Suppressor macrophage treated with lipopolysaccharide for 4 hours (primary cell): ENCODE results near the gene HOGA1.

Experiments used
- DNase-seq: peaks from one replicate; pipeline ENCODE4 v3.0.0-alpha.2; 2020

Gene HOGA1

DNA sequence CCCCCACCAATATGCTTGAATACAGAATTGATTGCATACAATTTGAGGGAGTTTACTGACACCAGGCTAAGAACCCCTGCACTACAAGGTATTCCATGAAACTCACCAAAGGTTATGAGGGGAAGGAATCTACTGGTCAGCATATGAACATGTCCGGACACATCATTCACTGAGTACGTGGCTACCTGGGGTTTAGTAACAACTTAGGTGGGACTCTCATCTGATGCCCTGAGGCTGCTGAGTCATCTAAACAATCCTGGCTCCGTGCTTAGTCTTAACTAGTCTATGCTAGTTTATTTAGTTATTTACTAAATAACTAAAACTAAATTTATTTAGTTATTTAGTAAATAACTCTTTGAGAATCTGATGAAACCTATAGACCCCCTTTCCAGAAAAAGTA, 67.6 kb downstream of the HOGA1 start:
- no peak for DNase-seq

DNA sequence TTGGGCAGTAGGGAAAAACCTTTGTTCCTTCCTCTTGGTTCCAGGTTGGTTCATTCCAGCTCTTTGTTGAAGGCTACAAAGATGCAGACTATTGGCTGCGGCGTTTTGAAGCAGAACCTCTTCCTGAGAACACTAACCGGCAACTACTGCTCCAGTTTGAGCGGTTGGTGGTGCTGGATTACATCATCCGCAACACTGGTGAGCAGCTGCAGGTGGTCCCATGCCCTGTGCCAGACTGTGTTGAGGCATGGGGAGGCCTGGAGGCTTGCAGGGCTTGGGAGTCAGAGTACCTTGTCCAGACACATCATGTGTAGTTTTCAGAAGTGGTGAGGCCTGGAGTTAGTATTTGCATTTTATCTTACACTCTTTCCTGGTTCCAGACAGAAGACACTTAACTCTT, 72.6 kb downstream of the HOGA1 start:
- no peak for DNase-seq

DNA sequence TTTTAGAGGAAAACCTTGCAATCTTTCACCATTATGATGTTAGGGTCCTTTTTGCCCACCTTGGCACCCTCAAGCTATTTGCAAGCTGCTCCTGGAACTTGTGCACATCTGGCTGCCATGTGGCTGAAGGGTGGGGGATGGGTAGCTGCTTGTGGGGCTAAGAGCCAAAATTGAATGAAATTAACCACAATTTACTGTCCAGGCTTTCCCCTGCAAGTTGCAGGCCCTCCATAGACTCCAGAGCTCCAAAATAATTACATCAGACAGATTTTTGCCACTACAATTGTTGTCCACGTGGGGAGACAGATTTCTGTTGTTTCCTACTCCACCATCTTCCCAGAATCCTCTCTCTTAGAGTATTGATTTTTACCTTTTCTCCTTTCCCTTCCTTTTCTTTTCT, 75.4 kb downstream of the HOGA1 start:
- DNase-seq = no peak
